Liver (tissue), 9 donors: ENCODE results near the gene ATP11C. TPM values are rescaled to one million over a fixed set of nuclear protein-coding genes. Genes with fewer than 3 reads are reported as not detected.

Source experiments
- DNase-seq: peaks from one replicate; pipeline ENCODE4 v3.0.0-alpha.2; 2017; ENCODE audit warnings: low spot score
- H3K27ac ChIP-seq, 2 donors: one replicate each; pipeline ENCODE4 v1.7.0; 2013; ENCODE audit warnings: inconsistent platforms in 2 of 2, low read length in 2 of 2, control low read depth in 1 of 2, low read depth in 1 of 2, mild to moderate bottlenecking in 1 of 2
- H3K27me3 ChIP-seq, 4 donors: one replicate each; pipeline versions ENCODE4 v1.6.1 to v1.7.0; 2013; ENCODE audit warnings: low read length in 3 of 4, inconsistent platforms in 1 of 4, mild to moderate bottlenecking in 1 of 4, moderate library complexity in 1 of 4; ENCODE audit not compliant: control insufficient read depth in 4 of 4, insufficient read depth in 4 of 4
- H3K36me3 ChIP-seq, 4 donors: one replicate each; pipeline versions ENCODE4 v1.6.1 to v1.7.0; 2013; ENCODE audit warnings: low read length in 3 of 4, mild to moderate bottlenecking in 3 of 4, low read depth in 1 of 4, moderate library complexity in 1 of 4; ENCODE audit not compliant: control insufficient read depth in 4 of 4, insufficient read depth in 3 of 4
- H3K4me1 ChIP-seq, 4 donors: one replicate each; pipeline versions ENCODE4 v1.6.1 to v1.7.0; 2013; ENCODE audit warnings: low read length in 3 of 4, mild to moderate bottlenecking in 3 of 4, moderate library complexity in 1 of 4; ENCODE audit not compliant: control insufficient read depth in 4 of 4, insufficient read depth in 4 of 4
- H3K4me3 ChIP-seq, 3 donors: one replicate each; pipeline versions ENCODE4 v1.6.1 to v1.7.0; 2013; ENCODE audit warnings: low read length in 3 of 3, control low read depth in 1 of 3, low read depth in 1 of 3, mild to moderate bottlenecking in 1 of 3
- H3K9ac ChIP-seq, 2 donors: one replicate each; pipeline ENCODE4 v1.7.0; 2013; ENCODE audit warnings: low read length in 2 of 2, mild to moderate bottlenecking in 2 of 2, moderate library complexity in 2 of 2, control low read depth in 1 of 2, low read depth in 1 of 2
- H3K9me3 ChIP-seq, 4 donors: one replicate each; pipeline versions ENCODE4 v1.6.1 to v1.7.0; 2013; ENCODE audit warnings: low read length in 3 of 4; ENCODE audit not compliant: control insufficient read depth in 4 of 4
- ATF3 ChIP-seq: IDR thresholded peaks from 2 replicates; pipeline ENCODE4 v1.6.1; 2016; ENCODE audit warnings: antibody characterized with exemption
- CTCF ChIP-seq: fragments of 150-350 bp; IDR thresholded peaks from 2 replicates; pipeline ENCODE4 v1.5.1; 2017; ENCODE audit warnings: improper control_type of control experiment, low read depth, low read length; ENCODE audit not compliant: missing input control
- EGR1 ChIP-seq, 2 donors: IDR thresholded peaks; 2 replicates each; pipeline ENCODE4 v1.6.1; 2016 to 2018; ENCODE audit warnings: antibody characterized with exemption in 2 of 2, low read depth in 2 of 2
- FOXA1 ChIP-seq: IDR thresholded peaks from 2 replicates; pipeline ENCODE4 v1.6.1; 2016; ENCODE audit warnings: antibody characterized with exemption
- FOXA2 ChIP-seq: IDR thresholded peaks from 2 replicates; pipeline ENCODE4 v1.6.1; 2016; ENCODE audit warnings: antibody characterized with exemption
- GABPA ChIP-seq, 2 donors: IDR thresholded peaks in 1 of 2; conservative IDR thresholded peaks in 1 of 2; 2 replicates each; pipeline ENCODE4 v1.6.1; 2016; ENCODE audit warnings: antibody characterized with exemption in 2 of 2, mild to moderate bottlenecking in 1 of 2, moderate library complexity in 1 of 2
- HNF4A ChIP-seq, 2 donors: conservative IDR thresholded peaks; 2 replicates each; pipeline ENCODE4 v1.6.1; 2016; ENCODE audit warnings: antibody characterized with exemption in 2 of 2, mild to moderate bottlenecking in 2 of 2
- HNF4G ChIP-seq: IDR thresholded peaks from 2 replicates; pipeline ENCODE4 v1.6.1; 2016; ENCODE audit warnings: antibody characterized with exemption
- JUND ChIP-seq, 2 donors: IDR thresholded peaks; 2 replicates each; pipeline ENCODE4 v1.6.1; 2016; ENCODE audit warnings: antibody characterized with exemption in 2 of 2
- MAX ChIP-seq: IDR thresholded peaks from 2 replicates; pipeline ENCODE4 v1.6.1; 2016; ENCODE audit warnings: antibody characterized with exemption
- NR2F2 ChIP-seq: IDR thresholded peaks from 2 replicates; pipeline ENCODE4 v1.6.1; 2016; ENCODE audit warnings: antibody characterized with exemption
- RAD21 ChIP-seq, 2 donors: IDR thresholded peaks; 2 replicates each; pipeline ENCODE4 v1.6.1; 2016; ENCODE audit warnings: antibody characterized with exemption in 2 of 2, mild to moderate bottlenecking in 2 of 2
- REST ChIP-seq: IDR thresholded peaks from 2 replicates; pipeline ENCODE4 v1.6.1; 2016; ENCODE audit warnings: antibody characterized with exemption, mild to moderate bottlenecking
- RXRA ChIP-seq, 2 donors: IDR thresholded peaks; 2 replicates each; pipeline ENCODE4 v1.6.1; 2017 to 2018; ENCODE audit warnings: antibody characterized with exemption in 2 of 2, mild to moderate bottlenecking in 1 of 2
- SP1 ChIP-seq: IDR thresholded peaks from 2 replicates; pipeline ENCODE4 v1.6.1; 2018; ENCODE audit warnings: antibody characterized with exemption, mild to moderate bottlenecking
- TAF1 ChIP-seq: conservative IDR thresholded peaks from 2 replicates; pipeline ENCODE4 v1.6.1; 2016; ENCODE audit warnings: antibody characterized with exemption, mild to moderate bottlenecking
- YY1 ChIP-seq: IDR thresholded peaks from 2 replicates; pipeline ENCODE4 v1.6.1; 2016; ENCODE audit warnings: antibody characterized with exemption, mild to moderate bottlenecking
- ZBTB33 ChIP-seq: IDR thresholded peaks from 2 replicates; pipeline ENCODE4 v1.6.1; 2016; ENCODE audit warnings: antibody characterized with exemption
- WGBS: extraction: QIAGEN DNeasy Blood & Tissue Kit; methylation state at CpG from one replicate; pipeline ENCODE4 v1.1.7; 2013; 5-methylcytosine and 5-hydroxymethylcytosine counted together
- polyA plus RNA-seq, 2 donors: library from polyadenylated mRNA; stranded (reverse) in 1 of 2; unstranded in 1 of 2; fragments of 200-250 nt in 1 of 2; fragments of >200 nt in 1 of 2; fragmentation: Nextera tagmentation in 1 of 2; extraction: Ambion mirVana in 1 of 2; gene quantifications; one replicate each; pipeline versions ENCODE4 v1.2.1 to v1.2.3, GENCODE V29; 2013 to 2015
- total RNA-seq, 2 donors: library from RNA; depleted of rRNA; stranded (reverse); fragments of >200 nt; gene quantifications; one replicate each; pipeline ENCODE4 v1.2.3, GENCODE V29; 2014
- donor health status: healthy.
- donor health status: healthy.
- donor health status: healthy.
- donor health status: healthy.
- donor health status: healthy.

Gene ATP11C
- total and polyA plus RNA-seq, 4 donors, result 11.8 to 52.1 (median 18.9) TPM

GRCh38 chrX:139787601-139788000 lies 145.3 kb downstream of the ATP11C start:
- Histone ChIP-seq H3K36me3 (peaks cover 0 to 19% (median 10%) of the 10 kb centered on the region in 4 donors), H3K9ac (no peak overlapping the region), H3K27ac (no peak overlapping the region), H3K4me3 (no peak overlapping the region), H3K4me1 (no peaks in the 10 kb centered on the region), H3K9me3 (no peaks in the 10 kb centered on the region), H3K27me3 (no peaks in the 10 kb centered on the region)
- no peak for DNase-seq
- TF ChIP-seq RXRA (IDR thresholded peaks at IDR 0.05), result no peak
- no peak for TF ChIP-seq FOXA1
- TF ChIP-seq YY1, result no peak
- no peak for TF ChIP-seq MAX
- WGBS, result 94% methylated on average over 2 of the region's 2 CpGs

- H3K27me3 ChIP-seq, result no peaks in the 10 kb centered on the region
These were observed 148.0 kb downstream of the ATP11C start for GRCh38 chrX:139784807-139785206.

More at GRCh38 chrX:139784807-139785206, 148.0 kb downstream of the ATP11C start:
- TF ChIP-seq FOXA2, result no peak
- TF ChIP-seq CTCF, result no peak
- no peak for TF ChIP-seq ATF3
- TF ChIP-seq MAX, result no peak
- no peak for TF ChIP-seq SP1
- no peak for TF ChIP-seq ZBTB33
- no peak for TF ChIP-seq RXRA (IDR thresholded peaks at IDR 0.05)
- no peak for TF ChIP-seq TAF1
- TF ChIP-seq JUND (IDR thresholded peaks at IDR 0.05), result no peak
- TF ChIP-seq EGR1 (IDR thresholded peaks at IDR 0.05; ENCODE audit: low read depth in 2 of 2), result no peak
- TF ChIP-seq FOXA1, result no peak
- no peak for TF ChIP-seq YY1
- no peak for TF ChIP-seq HNF4G
- no peak for TF ChIP-seq NR2F2
- no peak for TF ChIP-seq GABPA (IDR thresholded peaks at IDR 0.05 in 1 of 2, conservative IDR thresholded peaks at IDR 0.05 in 1 of 2)
- TF ChIP-seq HNF4A (conservative IDR thresholded peaks at IDR 0.05), result no peak
- TF ChIP-seq REST, result no peak
- no peak for TF ChIP-seq RAD21 (IDR thresholded peaks at IDR 0.05)
- H3K4me1 ChIP-seq, result no peaks in the 10 kb centered on the region
- no peak for DNase-seq
- 95% methylated on average over 1 of the region's 1 CpG for WGBS
- peaks cover 0 to 17% (median 11%) of the 10 kb centered on the region in 4 donors for H3K36me3 ChIP-seq
- no peak overlapping the region for H3K27ac ChIP-seq
- H3K9me3 ChIP-seq, result no peaks in the 10 kb centered on the region
- H3K4me3 ChIP-seq, result no peak overlapping the region
- H3K9ac ChIP-seq, result no peak overlapping the region
